ENCODE measurements around the gene S1PR4.
A peak's percentile ranks its signal among the peaks of the same experiment; 100 is the strongest.

S1PR4 gene

GRCh38 chr19:3186160-3186688 lies 7.7 kb downstream of the S1PR4 start:
- TF ChIP-seq CTCF (conservative IDR thresholded peaks at IDR 0.05): no peak
- peak overlapping the region; percentile 68 for H3K27ac ChIP-seq

- peak overlapping the region; percentile 68; the same call in 1 of the 2 replicates for H3K27ac ChIP-seq
- TF ChIP-seq CTCF (conservative IDR thresholded peaks at IDR 0.05): no peak
Measured at GRCh38 chr19:3186891-3187661, 8.5 kb downstream of the S1PR4 start.

GRCh38 chr19:3187662-3188511 lies 9.3 kb downstream of the S1PR4 start:
- no peak for TF ChIP-seq CTCF (conservative IDR thresholded peaks at IDR 0.05)
- H3K27ac ChIP-seq: no peak overlapping the region; the same call in 1 of the 2 replicates

- TF ChIP-seq CTCF (conservative IDR thresholded peaks at IDR 0.05): no peak
- H3K27ac ChIP-seq: no peak overlapping the region
Measured at GRCh38 chr19:3188627-3189596, 10.3 kb downstream of the S1PR4 start.

GRCh38 chr19:3189702-3190469 lies 11.3 kb downstream of the S1PR4 start:
- H3K27ac ChIP-seq: no peak overlapping the region
- TF ChIP-seq CTCF (conservative IDR thresholded peaks at IDR 0.05): no peak

- no peak overlapping the region for H3K27ac ChIP-seq
Measured at GRCh38 chr19:3190470-3190770, 11.9 kb downstream of the S1PR4 start.

More at GRCh38 chr19:3190470-3190770, 11.9 kb downstream of the S1PR4 start:
- no peak for TF ChIP-seq CTCF (conservative IDR thresholded peaks at IDR 0.05)

Data from VCaP (cell line).